GF-D8 (cell line): ENCODE results near the gene SHC1.

Experiments
- DNase-seq: peaks from one replicate; lab custom pipeline; 2025; lab: John Stamatoyannopoulos, UW

Gene SHC1, protein sequence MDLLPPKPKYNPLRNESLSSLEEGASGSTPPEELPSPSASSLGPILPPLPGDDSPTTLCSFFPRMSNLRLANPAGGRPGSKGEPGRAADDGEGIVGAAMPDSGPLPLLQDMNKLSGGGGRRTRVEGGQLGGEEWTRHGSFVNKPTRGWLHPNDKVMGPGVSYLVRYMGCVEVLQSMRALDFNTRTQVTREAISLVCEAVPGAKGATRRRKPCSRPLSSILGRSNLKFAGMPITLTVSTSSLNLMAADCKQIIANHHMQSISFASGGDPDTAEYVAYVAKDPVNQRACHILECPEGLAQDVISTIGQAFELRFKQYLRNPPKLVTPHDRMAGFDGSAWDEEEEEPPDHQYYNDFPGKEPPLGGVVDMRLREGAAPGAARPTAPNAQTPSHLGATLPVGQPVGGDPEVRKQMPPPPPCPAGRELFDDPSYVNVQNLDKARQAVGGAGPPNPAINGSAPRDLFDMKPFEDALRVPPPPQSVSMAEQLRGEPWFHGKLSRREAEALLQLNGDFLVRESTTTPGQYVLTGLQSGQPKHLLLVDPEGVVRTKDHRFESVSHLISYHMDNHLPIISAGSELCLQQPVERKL

DNA sequence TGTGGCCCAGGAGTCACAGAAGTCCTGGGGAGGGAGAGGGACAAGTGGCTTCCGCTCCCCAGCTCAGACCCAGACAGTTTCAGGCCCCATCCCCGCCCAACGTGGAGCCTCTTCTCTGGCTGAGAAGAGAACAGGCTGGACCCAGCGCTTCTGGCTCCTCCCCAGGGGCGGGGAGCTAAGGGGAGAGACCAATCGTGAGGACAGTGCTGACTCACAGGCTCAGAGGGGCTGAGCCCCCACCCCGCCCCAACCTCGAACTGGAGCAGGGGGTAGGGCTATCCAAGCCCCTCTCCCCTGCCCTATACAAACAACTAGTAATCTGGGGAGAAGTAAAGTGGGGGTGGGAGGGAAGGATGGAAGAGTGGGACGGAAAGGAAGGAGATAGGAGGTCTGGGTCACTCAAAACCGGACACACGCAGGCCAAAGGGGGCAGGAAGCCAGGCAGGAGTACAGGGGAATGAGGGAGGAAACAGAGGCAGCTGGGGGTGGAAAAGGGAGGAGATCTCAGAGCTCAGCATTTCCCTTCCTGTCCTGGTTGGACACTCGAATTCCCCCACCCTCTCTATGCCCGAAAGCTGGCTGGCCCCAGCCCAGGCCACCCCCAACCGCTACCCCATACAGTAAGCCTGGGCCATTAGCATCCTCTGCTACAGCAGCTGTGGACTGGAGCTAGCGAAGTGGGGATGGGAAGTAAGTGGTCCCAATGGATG is at the start of gene SHC1:
SHC1 (minus strand) TSS at position 117 of the 710 bp plus-strand sequence. CDS start 221 bp downstream, outside the sequence.
- DNase-seq, result no peak

- DNase-seq, result no peak
Observed at GRCh38 chr1:155019377-155020245, 49.1 kb upstream of the SHC1 start.

DNA sequence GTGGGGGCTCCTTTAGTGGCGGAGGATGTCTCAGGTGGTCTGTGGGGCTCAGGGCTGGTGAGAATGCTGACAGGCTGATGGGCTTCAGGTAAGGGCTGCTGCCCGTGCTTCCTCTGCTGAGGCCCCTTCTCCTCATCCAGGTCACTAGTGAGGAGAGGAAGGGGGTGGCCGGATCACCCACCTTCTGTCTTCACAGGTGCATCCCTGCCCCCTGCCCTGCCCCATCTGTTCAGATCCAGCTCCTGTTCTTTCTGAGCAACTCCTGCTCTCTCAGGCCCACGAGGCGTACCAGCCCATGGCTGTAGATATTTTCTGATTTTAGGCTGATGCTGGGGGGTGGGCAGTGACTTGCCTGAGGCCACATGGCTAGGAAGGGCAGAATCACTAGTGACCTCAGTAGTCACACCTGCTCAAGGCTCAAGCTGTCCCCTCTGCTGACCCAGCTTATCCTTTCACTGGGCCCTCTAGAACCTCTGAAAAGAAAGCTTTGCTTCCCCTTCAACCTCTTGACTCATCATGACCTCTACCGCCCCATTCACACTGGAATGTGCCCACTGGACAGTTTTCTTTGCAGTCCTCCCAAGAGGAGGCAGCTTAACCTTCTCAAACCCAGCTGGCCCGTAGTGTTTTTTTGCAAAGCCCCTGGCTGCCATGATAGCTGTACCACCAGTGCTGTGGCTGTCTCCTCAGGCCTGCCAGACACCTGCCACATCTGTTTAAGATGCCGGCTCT is 48.2 kb upstream of the SHC1 start:
- DNase-seq, result no peak

- DNase-seq, result no peak
Observed at GRCh38 chr1:155017946-155018316, 47.4 kb upstream of the SHC1 start.

DNA sequence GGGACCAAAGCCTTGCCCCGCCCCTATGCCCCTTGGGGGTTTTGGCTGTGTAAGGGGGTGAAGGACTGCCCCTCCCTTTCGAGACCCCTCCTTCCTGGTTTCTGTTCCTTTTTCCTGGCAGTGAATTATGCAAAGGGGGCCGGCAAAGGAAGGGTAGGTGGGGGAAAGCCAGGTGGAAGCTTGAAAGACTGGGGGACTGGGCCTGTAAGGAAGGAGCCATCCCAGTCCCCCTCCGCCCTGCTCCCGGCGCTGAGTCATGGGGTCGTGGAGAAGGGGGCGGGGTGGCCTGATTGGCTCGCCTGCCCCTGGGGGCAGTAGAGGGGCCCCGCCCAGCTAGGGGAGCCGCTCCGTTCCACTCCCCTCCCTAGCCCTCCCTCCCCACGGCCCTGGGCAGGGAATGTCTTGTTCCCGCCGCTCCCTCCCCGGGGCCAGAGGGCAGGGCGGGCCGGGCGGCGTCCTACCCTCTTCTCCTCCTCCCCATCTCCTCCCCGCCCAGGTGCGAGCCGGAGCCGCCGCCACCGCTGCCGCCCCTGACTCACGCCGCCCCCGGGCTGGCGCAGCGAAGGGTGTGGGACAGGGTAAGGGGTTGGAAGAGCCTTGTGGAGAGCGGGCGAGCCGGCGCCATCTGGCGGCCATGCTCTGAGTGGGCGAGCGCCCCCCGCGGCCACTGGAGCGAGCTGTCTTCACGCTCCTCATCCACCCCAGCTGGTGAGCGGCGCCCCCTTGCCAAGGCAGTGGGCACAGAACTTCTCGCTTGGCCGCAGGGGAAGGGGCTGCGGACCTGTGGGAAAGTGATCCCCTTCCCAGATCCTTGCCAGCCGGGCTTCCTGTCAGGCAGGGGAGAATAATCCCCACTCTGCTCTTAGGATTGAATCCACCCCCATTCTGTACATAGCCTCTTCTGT is 46.7 kb upstream of the SHC1 start:
- DNase-seq, result peak; percentile 58

GRCh38 chr1:155016231-155016831 is 45.8 kb upstream of the SHC1 start:
- DNase-seq, result no peak

DNA sequence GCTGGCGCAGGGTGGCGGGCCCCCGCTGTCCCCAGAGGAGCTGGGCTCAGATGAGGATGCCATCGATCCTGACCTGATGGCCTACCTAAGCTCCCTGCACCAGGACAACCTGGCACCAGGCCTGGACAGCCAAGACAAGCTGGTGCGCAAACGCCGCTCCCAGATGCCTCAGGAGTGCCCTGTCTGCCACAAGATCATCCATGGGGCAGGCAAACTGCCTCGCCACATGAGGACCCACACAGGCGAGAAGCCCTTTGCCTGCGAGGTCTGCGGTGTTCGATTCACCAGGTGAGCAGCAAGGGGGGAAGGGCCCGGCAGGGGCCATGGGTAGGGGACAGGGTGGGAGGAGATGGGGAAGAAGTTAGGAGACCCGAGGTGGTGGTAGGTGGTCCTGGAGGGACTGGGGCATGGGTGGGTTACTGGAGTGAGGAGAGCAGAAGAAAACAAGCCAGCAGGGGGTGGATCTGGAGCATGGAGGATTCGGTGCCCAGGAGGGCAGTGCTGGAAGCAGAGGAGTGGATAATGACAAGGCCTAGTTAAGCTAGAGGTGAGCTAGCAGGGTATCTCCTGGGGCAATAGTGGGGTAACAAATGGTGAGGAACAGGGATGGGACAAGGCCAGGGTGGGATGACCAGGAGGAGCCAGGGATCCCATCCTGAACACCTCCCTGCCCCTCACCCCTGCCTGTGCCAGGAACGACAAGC is 45.1 kb upstream of the SHC1 start:
- DNase-seq, result no peak

- DNase-seq, result no peak
Observed at GRCh38 chr1:155014709-155015508, 44.4 kb upstream of the SHC1 start.

GRCh38 chr1:155013632-155014031 is 43.1 kb upstream of the SHC1 start:
- DNase-seq, result no peak

GRCh38 chr1:155012776-155013602 is 42.4 kb upstream of the SHC1 start:
- DNase-seq, result peak; percentile 28

DNA sequence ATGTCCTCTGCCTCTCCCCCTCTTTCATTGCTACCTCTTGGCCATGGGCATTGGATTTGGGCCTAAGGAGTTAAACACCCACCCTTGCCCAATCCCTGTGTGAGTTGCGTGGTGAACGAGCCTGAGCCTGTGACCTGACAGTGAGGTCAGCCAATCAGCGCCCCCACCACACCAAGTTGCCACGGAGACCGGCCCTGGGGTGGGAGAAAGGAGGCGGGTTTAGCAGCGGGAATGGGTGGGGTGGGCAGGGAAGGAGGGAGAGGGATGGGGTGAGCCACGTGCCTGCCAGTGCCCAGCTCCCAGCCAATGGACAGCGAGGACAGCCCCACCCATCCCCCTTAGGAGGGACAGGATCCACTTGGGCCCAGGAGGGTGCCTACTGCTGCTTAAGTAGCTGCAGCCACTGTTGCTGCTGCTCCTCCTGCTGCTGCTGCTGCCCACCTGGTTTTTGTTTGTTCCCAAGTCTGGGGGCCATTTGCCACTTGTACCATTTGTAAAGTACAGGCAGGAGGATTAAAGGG is 41.5 kb upstream of the SHC1 start:
- peak; percentile 57 for DNase-seq

- DNase-seq, result no peak
Observed at GRCh38 chr1:155011437-155012025, 41.0 kb upstream of the SHC1 start.

GRCh38 chr1:155011004-155011416 is 40.5 kb upstream of the SHC1 start:
- DNase-seq, result no peak

GRCh38 chr1:155010211-155010918 is 39.8 kb upstream of the SHC1 start:
- no peak for DNase-seq

DNA sequence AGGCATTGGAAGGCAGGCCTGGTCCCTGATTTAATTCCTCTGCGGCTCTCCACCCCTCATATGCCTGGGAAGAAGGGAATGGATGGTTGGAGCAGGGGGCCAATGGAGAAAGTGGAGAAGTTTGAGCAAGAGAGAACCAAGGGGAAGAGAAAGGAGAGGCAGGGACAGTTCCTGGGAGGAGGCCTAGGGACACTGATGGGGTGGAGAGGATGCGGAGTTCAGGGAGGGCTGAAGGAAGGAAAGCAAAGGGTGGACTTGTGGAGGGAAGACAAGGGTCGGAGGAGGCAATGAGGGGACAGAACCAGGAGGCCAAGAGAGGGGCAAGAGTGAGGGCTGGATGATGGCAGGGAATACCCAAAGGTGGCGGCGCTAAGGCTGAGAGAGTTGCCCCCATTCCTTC is 39.2 kb upstream of the SHC1 start:
- DNase-seq, result no peak

DNA sequence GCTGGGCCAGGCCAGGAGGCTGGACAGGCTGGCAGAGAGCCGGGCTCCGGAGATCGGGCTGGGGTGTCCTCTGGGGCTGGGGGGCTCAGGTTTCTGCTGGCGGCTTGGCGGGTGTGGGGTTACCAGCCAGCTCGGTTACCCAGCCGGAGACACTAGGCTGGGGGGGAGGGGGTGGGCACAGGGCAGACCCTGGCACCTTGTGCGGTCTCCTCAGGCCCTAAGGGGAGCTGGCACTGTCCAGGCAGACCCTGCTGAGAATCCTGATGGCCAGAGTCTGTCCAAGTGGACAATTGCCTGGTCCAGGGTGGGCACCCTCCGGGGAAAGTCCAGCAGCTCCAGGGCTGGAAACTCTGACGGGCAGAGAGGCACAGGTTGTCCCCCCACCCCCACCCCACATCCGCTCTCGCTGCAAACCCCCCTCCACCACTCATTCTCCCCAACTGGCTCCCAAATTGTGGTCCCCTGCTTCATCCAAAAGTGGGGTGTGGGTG is 38.7 kb upstream of the SHC1 start:
- no peak for DNase-seq
